Nephron progenitor cell (in vitro differentiated cells): ENCODE measurements around the gene NFATC3.

Experiments used
- DNase-seq: peaks from one replicate; pipeline ENCODE4 v3.0.0; 2021
- H3K27ac Mint-ChIP-seq: 2 replicates; pipeline ENCODE4 v1.8.0; 2021; ENCODE audit warnings: mild to moderate bottlenecking, moderate library complexity, mixed read lengths
- H3K27me3 Mint-ChIP-seq: 2 replicates; pipeline ENCODE4 v1.8.0; 2021; ENCODE audit warnings: mild to moderate bottlenecking, low read depth, mixed read lengths; ENCODE audit not compliant: poor library complexity
- H3K36me3 Mint-ChIP-seq: 2 replicates; pipeline ENCODE4 v1.8.0; 2021; ENCODE audit warnings: low read depth, mixed read lengths
- H3K4me1 Mint-ChIP-seq: 2 replicates; pipeline ENCODE4 v1.8.0; 2021; ENCODE audit warnings: mixed read lengths
- H3K4me3 Mint-ChIP-seq: 2 replicates; pipeline ENCODE4 v1.8.0; 2021; ENCODE audit warnings: mild to moderate bottlenecking, moderate library complexity, mixed read lengths
- H3K9me3 Mint-ChIP-seq: 2 replicates; pipeline ENCODE4 v1.8.0; 2021; ENCODE audit warnings: mild to moderate bottlenecking, moderate library complexity, mixed read lengths
- CTCF ChIP-seq: fragments of 200-600 bp; sonication (generic); IDR thresholded peaks from 2 replicates; pipeline ENCODE4 v1.5.0; 2021; ENCODE audit warnings: antibody characterized with exemption

The NFATC3 gene

GRCh38 chr16:68257906-68258800 is 173.0 kb downstream of the NFATC3 start:
- H3K4me3 Mint-ChIP-seq: peak overlapping the region; percentile 35

GRCh38 chr16:68259007-68259825 is 174.0 kb downstream of the NFATC3 start:
- Mint-ChIP-seq H3K27ac (no peak overlapping the region), H3K4me1 (peaks cover 29% of the 10 kb centered on the region), H3K9me3 (no peaks in the 10 kb centered on the region), H3K36me3 (peaks cover 6% of the 10 kb centered on the region), H3K27me3 (peaks cover 6% of the 10 kb centered on the region), H3K4me3 (no peak overlapping the region)
- no peak for DNase-seq
- TF ChIP-seq CTCF: no peak

More at GRCh38 chr16:68257906-68258800, 173.0 kb downstream of the NFATC3 start:
- TF ChIP-seq CTCF: no peak
- peak; percentile 76 for DNase-seq
- H3K27ac Mint-ChIP-seq: peak overlapping the region; percentile 97
- peaks cover 6% of the 10 kb centered on the region for H3K36me3 Mint-ChIP-seq
- peaks cover 20% of the 10 kb centered on the region for H3K4me1 Mint-ChIP-seq
- peaks cover 6% of the 10 kb centered on the region for H3K27me3 Mint-ChIP-seq
- H3K9me3 Mint-ChIP-seq: no peaks in the 10 kb centered on the region

- peaks cover 4% of the 10 kb centered on the region for H3K27me3 Mint-ChIP-seq
- peaks cover under 1% of the 10 kb centered on the region for H3K36me3 Mint-ChIP-seq
- H3K9me3 Mint-ChIP-seq: no peaks in the 10 kb centered on the region
- peaks cover 48% of the 10 kb centered on the region for H3K4me1 Mint-ChIP-seq
- peak overlapping the region; percentile 92 for H3K4me3 Mint-ChIP-seq
- H3K27ac Mint-ChIP-seq: peak overlapping the region; percentile 89
- no peak for TF ChIP-seq CTCF
- DNase-seq: no peak
Measured at GRCh38 chr16:68263559-68264127, 178.5 kb downstream of the NFATC3 start.

- H3K4me3 Mint-ChIP-seq: peak within 1 kb of the TSS; percentile 92
- TF ChIP-seq CTCF: peak; percentile 52
- H3K9me3 Mint-ChIP-seq: no peaks in the 10 kb centered on the region
- peak; percentile 89 for DNase-seq
- H3K4me1 Mint-ChIP-seq: peaks cover 53% of the 10 kb centered on the region
- H3K27me3 Mint-ChIP-seq: peaks cover 3% of the 10 kb centered on the region
- H3K36me3 Mint-ChIP-seq: no peaks in the 10 kb centered on the region
- peak within 1 kb of the TSS; percentile 89 for H3K27ac Mint-ChIP-seq
Measured at GRCh38 chr16:68264128-68265077, 179.2 kb downstream of the NFATC3 start, which contains the start of gene SLC7A6. SLC7A6 (plus strand) TSS chr16:68264526; CDS start chr16:68274727, 10,201 bp downstream.
